ENCODE measurements around the gene XK. TPM values are rescaled to one million over a fixed set of nuclear protein-coding genes. Genes with fewer than 3 reads are reported as not detected.

Gene XK
- total and polyA plus RNA-seq, 9 of the 15 experiments (the other 6 are each of a cell fraction or from before 2014, with no cell fraction given) = 4.0 to 21.6 (median 11.6) TPM

DNA sequence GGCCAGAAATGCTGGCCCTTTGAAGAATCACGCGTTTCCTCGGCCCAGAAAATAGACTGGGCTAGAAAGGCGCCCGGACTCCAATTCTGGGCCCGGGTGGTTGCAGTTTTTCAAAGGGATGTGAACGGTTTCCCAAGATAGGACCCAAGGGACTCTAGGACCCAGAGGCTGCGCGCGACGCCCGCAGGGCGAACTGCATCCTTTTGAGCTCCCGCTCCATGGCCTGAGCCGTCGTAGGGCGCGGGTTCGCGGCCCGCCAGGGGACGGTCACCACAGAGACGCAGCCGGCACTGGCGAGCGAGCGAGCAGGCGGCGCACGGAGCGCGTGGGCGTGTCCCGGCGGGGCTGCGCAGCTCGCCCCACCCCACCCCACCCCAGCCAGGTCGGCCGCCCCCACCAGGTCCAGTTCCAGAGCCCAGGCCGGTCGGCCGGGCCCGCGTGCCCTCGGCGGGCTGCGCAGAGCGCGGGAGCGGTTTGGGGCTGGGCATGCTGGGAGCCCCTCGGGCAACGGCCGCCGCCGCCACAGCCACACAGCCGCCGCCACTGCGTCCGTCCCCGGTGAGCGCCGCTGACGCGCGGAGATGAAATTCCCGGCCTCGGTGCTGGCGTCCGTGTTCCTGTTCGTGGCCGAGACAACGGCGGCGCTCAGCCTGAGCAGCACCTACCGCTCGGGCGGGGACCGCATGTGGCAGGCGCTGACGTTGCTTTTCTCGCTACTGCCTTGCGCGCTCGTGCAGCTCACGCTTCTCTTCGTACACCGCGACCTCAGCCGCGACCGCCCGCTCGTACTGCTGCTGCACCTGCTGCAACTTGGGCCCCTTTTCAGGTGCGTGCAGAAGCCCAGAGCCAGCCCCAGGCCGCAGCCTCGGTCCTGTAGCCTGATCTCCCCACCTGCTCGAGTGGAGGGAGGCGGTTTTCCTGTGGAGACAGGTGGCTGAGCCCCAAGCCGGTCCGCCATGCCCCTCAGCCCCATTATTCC is at the start of gene XK (continued):
- TF ChIP-seq, protein P1, sequence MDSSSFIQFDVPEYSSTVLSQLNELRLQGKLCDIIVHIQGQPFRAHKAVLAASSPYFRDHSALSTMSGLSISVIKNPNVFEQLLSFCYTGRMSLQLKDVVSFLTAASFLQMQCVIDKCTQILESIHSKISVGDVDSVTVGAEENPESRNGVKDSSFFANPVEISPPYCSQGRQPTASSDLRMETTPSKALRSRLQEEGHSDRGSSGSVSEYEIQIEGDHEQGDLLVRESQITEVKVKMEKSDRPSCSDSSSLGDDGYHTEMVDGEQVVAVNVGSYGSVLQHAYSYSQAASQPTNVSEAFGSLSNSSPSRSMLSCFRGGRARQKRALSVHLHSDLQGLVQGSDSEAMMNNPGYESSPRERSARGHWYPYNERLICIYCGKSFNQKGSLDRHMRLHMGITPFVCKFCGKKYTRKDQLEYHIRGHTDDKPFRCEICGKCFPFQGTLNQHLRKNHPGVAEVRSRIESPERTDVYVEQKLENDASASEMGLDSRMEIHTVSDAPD (CRISPR knock-in tag; IDR thresholded peaks at IDR 0.05) = no peak
- no peak for TF ChIP-seq MED1 (CRISPR knock-in tag; IDR thresholded peaks at IDR 0.05; ENCODE audit: borderline replicate concordance)
- TF ChIP-seq KDM5B (IDR thresholded peaks at IDR 0.05; ENCODE audit: insufficient replicate concordance, low read depth, low read length) = peak; percentile 38
- no peak for TF ChIP-seq ZKSCAN3 (CRISPR knock-in tag; IDR thresholded peaks at IDR 0.05)
- no peak for TF ChIP-seq HDAC2 (IDR thresholded peaks at IDR 0.05)
- TF ChIP-seq SMARCA4 (IDR thresholded peaks at IDR 0.05) = no peak
- TF ChIP-seq, protein P2, sequence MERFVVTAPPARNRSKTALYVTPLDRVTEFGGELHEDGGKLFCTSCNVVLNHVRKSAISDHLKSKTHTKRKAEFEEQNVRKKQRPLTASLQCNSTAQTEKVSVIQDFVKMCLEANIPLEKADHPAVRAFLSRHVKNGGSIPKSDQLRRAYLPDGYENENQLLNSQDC (CRISPR knock-in tag; IDR thresholded peaks at IDR 0.05) = no peak
- TF ChIP-seq CBFB (CRISPR knock-in tag; IDR thresholded peaks at IDR 0.05) = no peak
- 0 out of 2 replicates have a peak, but pooled peaks have one; percentile 15 for TF ChIP-seq NFIC (IDR thresholded peaks at IDR 0.05)
- TF ChIP-seq, protein P3, sequence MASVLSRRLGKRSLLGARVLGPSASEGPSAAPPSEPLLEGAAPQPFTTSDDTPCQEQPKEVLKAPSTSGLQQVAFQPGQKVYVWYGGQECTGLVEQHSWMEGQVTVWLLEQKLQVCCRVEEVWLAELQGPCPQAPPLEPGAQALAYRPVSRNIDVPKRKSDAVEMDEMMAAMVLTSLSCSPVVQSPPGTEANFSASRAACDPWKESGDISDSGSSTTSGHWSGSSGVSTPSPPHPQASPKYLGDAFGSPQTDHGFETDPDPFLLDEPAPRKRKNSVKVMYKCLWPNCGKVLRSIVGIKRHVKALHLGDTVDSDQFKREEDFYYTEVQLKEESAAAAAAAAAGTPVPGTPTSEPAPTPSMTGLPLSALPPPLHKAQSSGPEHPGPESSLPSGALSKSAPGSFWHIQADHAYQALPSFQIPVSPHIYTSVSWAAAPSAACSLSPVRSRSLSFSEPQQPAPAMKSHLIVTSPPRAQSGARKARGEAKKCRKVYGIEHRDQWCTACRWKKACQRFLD (CRISPR knock-in tag; IDR thresholded peaks at IDR 0.05) = no peak
- no peak for TF ChIP-seq ZNF586 (CRISPR knock-in tag; conservative IDR thresholded peaks at IDR 0.05)
- TF ChIP-seq MCM7 (IDR thresholded peaks at IDR 0.05) = no peak
- no peak for TF ChIP-seq FUS (optimal IDR thresholded peaks at IDR 0.05; ENCODE audit: low read depth, low read length)
- TF ChIP-seq, protein P4, sequence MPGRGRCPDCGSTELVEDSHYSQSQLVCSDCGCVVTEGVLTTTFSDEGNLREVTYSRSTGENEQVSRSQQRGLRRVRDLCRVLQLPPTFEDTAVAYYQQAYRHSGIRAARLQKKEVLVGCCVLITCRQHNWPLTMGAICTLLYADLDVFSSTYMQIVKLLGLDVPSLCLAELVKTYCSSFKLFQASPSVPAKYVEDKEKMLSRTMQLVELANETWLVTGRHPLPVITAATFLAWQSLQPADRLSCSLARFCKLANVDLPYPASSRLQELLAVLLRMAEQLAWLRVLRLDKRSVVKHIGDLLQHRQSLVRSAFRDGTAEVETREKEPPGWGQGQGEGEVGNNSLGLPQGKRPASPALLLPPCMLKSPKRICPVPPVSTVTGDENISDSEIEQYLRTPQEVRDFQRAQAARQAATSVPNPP (IDR thresholded peaks at IDR 0.05; ENCODE audit: borderline replicate concordance, insufficient read depth, insufficient read length) = no peak
- TF ChIP-seq POLR2B (IDR thresholded peaks at IDR 0.05; ENCODE audit: low read depth, partially characterized antibody) = no peak
- peak; percentile 51 for TF ChIP-seq EP400 (IDR thresholded peaks at IDR 0.05)
- TF ChIP-seq ARID1B (IDR thresholded peaks at IDR 0.05) = no peak
- no peak for TF ChIP-seq RHOXF2B (CRISPR knock-in tag; conservative IDR thresholded peaks at IDR 0.05)
- no peak for TF ChIP-seq KLF10 (CRISPR knock-in tag; IDR thresholded peaks at IDR 0.05)
- TF ChIP-seq KAT8 (IDR thresholded peaks at IDR 0.05; ENCODE audit: low read depth) = no peak
- no peak for TF ChIP-seq FOSL1 (tag; conservative IDR thresholded peaks at IDR 0.05)
- TF ChIP-seq NCOA6 (IDR thresholded peaks at IDR 0.05) = no peak
- TF ChIP-seq PTTG1 (tag; IDR thresholded peaks at IDR 0.05; ENCODE audit: low read depth) = no peak
- TF ChIP-seq RBM15 (IDR thresholded peaks at IDR 0.05; ENCODE audit: insufficient read depth, low read length) = no peak
- TF ChIP-seq MEF2D (tag; conservative IDR thresholded peaks at IDR 0.05; ENCODE audit: low read depth) = no peak

All from K562 (cell line).